DOHH2 (cell line): Measurements from ENCODE around the gene CTSF.

Experiments
- H3F3A ChIP-seq: fragments of 200-600 bp; sonication (generic), shearing (Covaris generic); 2 replicates; pipeline ENCODE4 v1.6.0; 2016; ENCODE audit warnings: antibody characterized with exemption, mild to moderate bottlenecking; ENCODE audit not compliant: control insufficient read depth, insufficient read depth
- H3K27ac ChIP-seq: fragments of 200-600 bp; sonication (generic); 2 replicates; pipeline ENCODE4 v1.5.1; 2014; ENCODE audit warnings: low read depth, mild to moderate bottlenecking, low read length, moderate library complexity
- H3K27me3 ChIP-seq: fragments of 200-600 bp; sonication (generic); 2 replicates; pipeline ENCODE4 v1.6.1; 2014; ENCODE audit warnings: mild to moderate bottlenecking, low read length, mixed read lengths; ENCODE audit not compliant: control insufficient read depth
- H3K36me3 ChIP-seq: fragments of 200-600 bp; sonication (generic); 2 replicates; pipeline ENCODE4 v1.6.1; 2014; ENCODE audit warnings: mild to moderate bottlenecking, low read length, moderate library complexity, mixed read lengths; ENCODE audit not compliant: control insufficient read depth
- H3K4me1 ChIP-seq: fragments of 200-600 bp; sonication (generic); 2 replicates; pipeline ENCODE4 v1.6.1; 2014; ENCODE audit warnings: mild to moderate bottlenecking, low read length, mixed read lengths; ENCODE audit not compliant: control insufficient read depth
- H3K4me2 ChIP-seq: fragments of 200-600 bp; sonication (generic); 2 replicates; pipeline ENCODE4 v1.6.0; 2014; ENCODE audit warnings: mild to moderate bottlenecking, low read length, moderate library complexity
- H3K4me3 ChIP-seq: fragments of 200-600 bp; sonication (generic); 2 replicates; pipeline ENCODE4 v1.5.1; 2014; ENCODE audit warnings: mild to moderate bottlenecking, low read length, mixed read lengths
- H3K79me2 ChIP-seq: fragments of 200-600 bp; sonication (generic); 2 replicates; pipeline ENCODE4 v1.6.1; 2014; ENCODE audit warnings: mild to moderate bottlenecking, low read length, mixed read lengths; ENCODE audit not compliant: control insufficient read depth
- H3K9me2 ChIP-seq: fragments of 200-600 bp; sonication (generic); replicated peaks from 2 replicates; pipeline ENCODE4 v1.6.1; 2014; ENCODE audit warnings: mild to moderate bottlenecking, low read length, mixed read lengths; ENCODE audit not compliant: control insufficient read depth
- H3K9me3 ChIP-seq: fragments of 200-600 bp; sonication (generic); 2 replicates; pipeline ENCODE4 v1.6.1; 2014; ENCODE audit warnings: antibody characterized with exemption, low read length, mixed read lengths; ENCODE audit not compliant: control insufficient read depth, insufficient read depth
- H4K20me1 ChIP-seq: fragments of 200-600 bp; sonication (generic); 2 replicates; pipeline ENCODE4 v1.6.0; 2014; ENCODE audit warnings: low read depth, mild to moderate bottlenecking, antibody characterized with exemption, low read length, moderate library complexity; ENCODE audit not compliant: control insufficient read depth, insufficient read depth
- CTCF ChIP-seq: fragments of 200-600 bp; sonication (generic); IDR thresholded peaks from one replicate; pipeline ENCODE4 v1.5.1; 2014; ENCODE audit warnings: antibody characterized with exemption, mild to moderate bottlenecking, low read depth, low read length; ENCODE audit not compliant: poor library complexity, severe bottlenecking
- EZH2phosphoT487 ChIP-seq: fragments of 200-600 bp; sonication (generic); IDR thresholded peaks from 2 replicates; pipeline ENCODE4 v1.6.1; 2017; ENCODE audit warnings: borderline replicate concordance, mild to moderate bottlenecking, antibody characterized with exemption, low read length, moderate library complexity, mixed read lengths

Gene CTSF

DNA sequence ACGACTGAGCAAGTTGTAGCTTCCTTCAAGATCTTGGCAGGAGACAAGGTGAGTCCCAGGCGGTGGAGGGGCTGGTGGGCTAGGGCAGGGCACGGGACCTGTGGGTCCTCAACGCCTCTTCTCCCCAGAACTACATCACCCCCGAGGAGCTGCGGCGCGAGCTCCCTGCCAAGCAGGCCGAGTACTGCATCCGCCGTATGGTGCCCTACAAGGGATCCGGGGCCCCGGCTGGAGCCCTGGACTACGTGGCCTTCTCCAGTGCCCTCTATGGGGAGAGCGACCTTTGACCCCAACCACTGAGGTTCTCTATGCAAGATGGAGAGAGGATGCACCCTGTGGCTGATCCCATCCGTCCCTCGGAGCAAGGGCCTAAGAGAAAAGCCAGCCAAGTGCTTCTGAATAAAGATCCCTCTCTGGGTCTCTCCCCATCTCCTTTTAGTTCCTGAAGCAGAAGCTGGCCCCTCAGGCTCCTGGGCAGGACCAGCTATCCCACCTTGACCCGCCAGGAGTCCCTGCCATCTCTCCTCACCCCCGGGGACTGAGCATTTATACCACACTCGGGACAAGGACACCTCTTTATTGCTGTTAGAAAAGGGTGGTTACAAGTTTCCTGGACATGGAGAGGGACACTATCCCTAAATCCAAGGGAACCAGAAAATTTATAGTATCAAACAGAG, 5.4 kb downstream of the CTSF start:
- Histone ChIP-seq H3K79me2 (no peaks in the 10 kb centered on the region), H3K27ac (no peak overlapping the region), H4K20me1 (no peaks in the 10 kb centered on the region), H3K36me3 (no peaks in the 10 kb centered on the region), H3F3A (no peaks in the 10 kb centered on the region), H3K4me3 (no peak overlapping the region), H3K27me3 (peaks cover 19% of the 10 kb centered on the region), H3K9me2 (no peaks in the 10 kb centered on the region), H3K4me1 (peaks cover 3% of the 10 kb centered on the region), H3K4me2 (no peak overlapping the region), H3K9me3 (no peaks in the 10 kb centered on the region)
- TF ChIP-seq EZH2phosphoT487 (no peak), CTCF (no peak)

DNA sequence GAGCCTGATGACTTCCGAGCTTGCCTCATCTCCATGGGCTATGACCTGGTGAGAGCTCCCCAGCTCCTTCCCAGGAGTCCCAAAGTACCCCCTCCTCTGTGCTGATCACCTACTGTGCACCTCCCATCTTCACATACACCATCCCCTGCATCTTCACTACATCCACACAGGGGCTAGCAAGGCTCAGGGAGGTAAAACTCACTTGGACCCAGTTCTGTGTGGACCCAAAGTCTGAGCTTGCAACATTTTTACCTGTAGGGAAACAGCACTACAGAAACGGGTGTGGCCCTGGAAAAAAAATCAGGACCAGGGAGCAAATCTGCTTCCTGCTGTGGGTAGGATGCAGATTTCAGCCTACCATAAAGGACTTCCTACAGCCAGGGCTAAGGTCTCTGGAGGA, 6.1 kb downstream of the CTSF start:
- TF ChIP-seq EZH2phosphoT487 (no peak), CTCF (no peak)
- H3K27me3 ChIP-seq, result peaks cover 11% of the 10 kb centered on the region
- no peak overlapping the region for H3K27ac ChIP-seq
- no peaks in the 10 kb centered on the region for H3F3A ChIP-seq
- H4K20me1 ChIP-seq, result no peaks in the 10 kb centered on the region
- H3K4me3 ChIP-seq, result no peak overlapping the region
- no peaks in the 10 kb centered on the region for H3K79me2 ChIP-seq
- H3K9me2 ChIP-seq, result no peaks in the 10 kb centered on the region
- no peaks in the 10 kb centered on the region for H3K4me1 ChIP-seq
- H3K9me3 ChIP-seq, result no peaks in the 10 kb centered on the region
- H3K4me2 ChIP-seq, result no peak overlapping the region
- H3K36me3 ChIP-seq, result no peaks in the 10 kb centered on the region

GRCh38 chr11:66561975-66562248, 6.5 kb downstream of the CTSF start:
- no peaks in the 10 kb centered on the region for H3F3A ChIP-seq
- H3K9me3 ChIP-seq, result no peaks in the 10 kb centered on the region
- peaks cover 8% of the 10 kb centered on the region for H3K27me3 ChIP-seq
- no peak overlapping the region for H3K4me2 ChIP-seq
- no peaks in the 10 kb centered on the region for H3K79me2 ChIP-seq
- no peaks in the 10 kb centered on the region for H4K20me1 ChIP-seq
- TF ChIP-seq EZH2phosphoT487 (no peak), CTCF (no peak)
- H3K36me3 ChIP-seq, result no peaks in the 10 kb centered on the region
- no peaks in the 10 kb centered on the region for H3K4me1 ChIP-seq
- no peak overlapping the region for H3K4me3 ChIP-seq
- H3K9me2 ChIP-seq, result no peaks in the 10 kb centered on the region
- no peak overlapping the region for H3K27ac ChIP-seq
